Left forelimb (tissue), 1 donor: Measurements from ENCODE around the gene AGO4.

ENCODE experiments used
- DNase-seq: peaks from one replicate; pipeline ENCODE4 v3.0.0-alpha.2; 2018; ENCODE audit warnings: low spot score

AGO4 gene

DNA sequence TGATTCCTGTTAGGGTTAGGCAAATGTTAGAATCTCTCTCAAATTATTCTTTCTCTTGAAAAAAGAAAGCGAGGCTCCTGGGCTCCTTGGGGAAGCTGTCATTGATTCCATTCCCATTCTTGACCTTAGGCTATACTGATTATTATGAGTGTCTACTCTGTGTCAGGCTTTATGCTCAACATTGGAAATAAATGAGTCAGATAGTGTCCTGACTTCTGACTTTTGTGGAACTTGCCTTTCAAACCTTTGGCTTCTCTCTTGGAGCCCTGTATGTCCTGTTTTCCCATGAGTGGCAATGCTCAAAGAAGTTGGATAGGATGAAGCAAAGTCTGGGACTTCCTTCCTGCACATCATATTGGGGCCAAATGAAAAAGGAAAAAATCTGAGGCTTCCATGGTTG is 86.8 kb downstream of the AGO4 start:
- DNase-seq: no peak

- no peak for DNase-seq
Measured at GRCh38 chr1:35899941-35900340, 92.1 kb downstream of the AGO4 start.

- no peak for DNase-seq
Measured at GRCh38 chr1:35901235-35901634, 93.4 kb downstream of the AGO4 start.

DNA sequence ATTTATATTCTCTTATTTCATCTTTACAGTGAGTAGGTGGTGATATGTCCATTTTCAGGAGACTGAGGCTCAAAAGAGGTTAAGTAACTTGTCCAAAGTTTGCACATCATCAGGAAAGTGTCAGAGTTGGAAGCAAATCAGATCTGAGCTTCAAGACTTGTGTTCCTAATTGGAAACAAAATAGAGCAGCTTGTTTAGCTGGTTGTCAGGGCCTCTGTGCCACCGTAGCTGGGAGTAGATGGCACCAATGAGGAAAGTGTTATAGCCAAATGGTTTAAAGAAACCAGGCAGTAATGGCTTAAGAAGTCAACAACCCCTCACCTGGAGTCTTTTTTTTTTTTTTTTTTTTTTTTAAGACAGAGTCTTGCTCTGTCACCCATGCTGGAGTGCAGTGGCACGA is 94.9 kb downstream of the AGO4 start:
- DNase-seq: no peak
